Activated CD4-positive, alpha-beta T cell treated with anti-CD3 and anti-CD28 coated beads, Interleukin-2, amount 50 U/mL, for 1 hour (primary cell): ENCODE results near the gene PLCH2.

ENCODE experiments used
- DNase-seq: peaks from one replicate; pipeline ENCODE4 v3.0.0-alpha.2; 2020

Gene PLCH2

GRCh38 chr1:2479186-2479585 lies 3.1 kb downstream of the PLCH2 start:
- DNase-seq, result no peak

- no peak for DNase-seq
Measured at GRCh38 chr1:2479618-2480017, 3.5 kb downstream of the PLCH2 start.

- DNase-seq, result no peak
Measured at GRCh38 chr1:2480236-2480985, 4.3 kb downstream of the PLCH2 start.

GRCh38 chr1:2480986-2481364 lies 4.9 kb downstream of the PLCH2 start:
- DNase-seq, result no peak

- no peak for DNase-seq
Measured at GRCh38 chr1:2481885-2482284, 5.8 kb downstream of the PLCH2 start.

GRCh38 chr1:2482588-2482987 lies 6.5 kb downstream of the PLCH2 start:
- DNase-seq, result no peak

- DNase-seq, result no peak
Measured at GRCh38 chr1:2483026-2483425, 6.9 kb downstream of the PLCH2 start.

- no peak for DNase-seq
Measured at GRCh38 chr1:2483970-2484369, 7.9 kb downstream of the PLCH2 start.

GRCh38 chr1:2486041-2486440 lies 10.0 kb downstream of the PLCH2 start:
- no peak for DNase-seq

- no peak for DNase-seq
Measured at GRCh38 chr1:2486558-2486957, 10.5 kb downstream of the PLCH2 start.

- no peak for DNase-seq
Measured at GRCh38 chr1:2488688-2489087, 12.6 kb downstream of the PLCH2 start.

- DNase-seq, result no peak
Measured at GRCh38 chr1:2489615-2490014, 13.5 kb downstream of the PLCH2 start.

GRCh38 chr1:2492091-2492490 lies 16.0 kb downstream of the PLCH2 start:
- DNase-seq, result no peak

- no peak for DNase-seq
Measured at GRCh38 chr1:2493218-2493617, 17.1 kb downstream of the PLCH2 start.

GRCh38 chr1:2493691-2494322 lies 17.7 kb downstream of the PLCH2 start:
- no peak for DNase-seq

- DNase-seq, result no peak
Measured at GRCh38 chr1:2494323-2494693, 18.2 kb downstream of the PLCH2 start.

GRCh38 chr1:2495026-2495425 lies 18.9 kb downstream of the PLCH2 start:
- no peak for DNase-seq

- DNase-seq, result no peak
Measured at GRCh38 chr1:2495546-2495945, 19.5 kb downstream of the PLCH2 start.

GRCh38 chr1:2496087-2496622 lies 20.1 kb downstream of the PLCH2 start:
- no peak for DNase-seq

GRCh38 chr1:2496746-2497145 lies 20.7 kb downstream of the PLCH2 start:
- DNase-seq, result no peak

- no peak for DNase-seq
Measured at GRCh38 chr1:2497891-2498290, 21.8 kb downstream of the PLCH2 start.

GRCh38 chr1:2498648-2499047 lies 22.6 kb downstream of the PLCH2 start:
- DNase-seq, result no peak

GRCh38 chr1:2499260-2499659 lies 23.2 kb downstream of the PLCH2 start:
- DNase-seq, result no peak

- DNase-seq, result no peak
Measured at GRCh38 chr1:2499986-2500596, 24.0 kb downstream of the PLCH2 start.
